NCI-H1092 (cell line): ENCODE results near the gene PHPT1.
"Not testable (repeated sequence)": the region's sequence is repeated elsewhere in the genome, so short reads cannot be mapped to it uniquely, and the experiment has no call there.

Experiments
- DNase-seq: peaks from one replicate; lab custom pipeline; 2025; lab: John Stamatoyannopoulos, UW

The PHPT1 gene

DNA sequence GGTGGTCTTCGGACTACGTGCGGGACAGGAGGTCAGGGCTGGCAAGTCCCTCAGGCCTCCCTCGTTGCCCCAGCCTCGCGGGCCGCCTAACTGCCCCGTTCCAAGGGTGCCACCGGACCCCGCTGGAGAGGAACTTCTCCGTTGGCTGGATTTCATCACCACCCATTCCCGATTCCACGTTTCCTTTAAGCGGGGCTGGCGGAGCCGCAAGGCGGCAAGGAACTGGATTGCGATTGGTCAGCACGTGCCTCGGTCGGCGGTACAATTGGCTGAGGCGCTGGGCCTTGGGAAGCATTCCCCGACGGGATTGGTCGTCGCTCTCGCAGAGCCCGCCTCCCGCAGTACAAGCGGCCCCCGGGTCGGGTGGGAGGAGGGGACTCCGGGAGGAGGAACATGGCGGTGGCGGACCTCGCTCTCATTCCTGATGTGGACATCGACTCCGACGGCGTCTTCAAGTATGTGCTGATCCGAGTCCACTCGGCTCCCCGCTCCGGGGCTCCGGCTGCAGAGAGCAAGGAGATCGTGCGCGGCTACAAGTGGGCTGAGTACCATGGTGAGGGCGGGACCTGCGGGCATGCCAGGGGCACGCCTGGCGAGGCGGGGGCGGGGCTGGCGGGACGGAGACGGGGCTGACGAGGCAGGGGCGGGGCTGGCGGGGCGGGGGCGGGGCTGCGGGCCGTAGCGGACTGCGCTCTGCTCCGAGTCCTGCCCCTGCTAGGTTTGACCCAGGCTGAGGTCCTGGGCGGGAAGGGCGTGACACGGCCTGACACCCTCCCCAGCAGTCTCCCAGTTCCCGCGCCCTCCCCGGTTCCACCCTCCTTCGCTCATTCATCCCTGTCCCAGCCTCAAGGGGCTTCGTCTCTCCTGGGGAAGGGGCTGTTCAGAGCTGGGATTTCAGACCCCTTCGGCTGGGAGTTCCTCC is at the start of gene PHPT1:
TSS of gene PHPT1 (plus strand) at position 372 of the 922 bp plus-strand sequence. CDS start at position 394, 22 bp downstream.
- DNase-seq: peak; percentile 99

DNA sequence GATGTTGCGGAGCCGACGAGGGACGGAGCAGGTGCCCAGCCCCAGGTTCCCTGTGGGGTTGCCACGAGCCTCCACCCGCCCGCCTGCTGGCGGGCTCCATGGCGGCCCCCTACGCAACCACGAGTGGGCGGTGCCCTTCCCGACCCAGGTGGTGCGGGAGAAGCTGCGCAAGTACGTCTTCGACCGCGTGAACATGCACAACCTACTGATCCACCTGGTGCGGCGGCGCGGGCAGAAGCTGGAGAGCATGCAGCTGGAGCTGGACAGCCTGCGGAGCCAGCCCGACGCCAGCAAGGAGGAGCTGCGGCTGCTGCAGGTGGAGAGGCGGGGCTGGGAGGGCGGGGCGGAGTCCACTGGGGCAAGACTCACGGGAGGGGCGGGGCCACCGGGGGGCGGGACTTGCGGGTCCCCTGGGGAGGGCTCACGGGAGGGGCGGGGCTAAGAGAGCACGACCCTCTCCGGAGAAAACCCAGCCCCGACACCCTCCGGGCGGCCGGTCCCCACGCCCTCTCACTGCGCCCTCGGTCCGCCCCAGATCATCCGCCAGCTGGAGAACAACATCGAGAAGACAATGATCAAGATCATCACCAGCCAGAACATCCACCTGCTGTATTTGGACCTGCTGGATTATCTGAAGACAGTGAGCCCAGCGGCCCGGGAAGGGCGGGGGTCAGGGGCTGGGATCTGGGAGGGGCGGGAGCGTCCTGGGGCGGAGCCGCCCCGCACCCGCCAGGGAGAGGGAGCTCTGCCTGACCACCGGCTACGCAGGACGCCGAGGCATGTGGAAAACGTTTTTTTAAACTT is 49.2 kb upstream of the PHPT1 start:
- DNase-seq: peak; percentile 84

DNA sequence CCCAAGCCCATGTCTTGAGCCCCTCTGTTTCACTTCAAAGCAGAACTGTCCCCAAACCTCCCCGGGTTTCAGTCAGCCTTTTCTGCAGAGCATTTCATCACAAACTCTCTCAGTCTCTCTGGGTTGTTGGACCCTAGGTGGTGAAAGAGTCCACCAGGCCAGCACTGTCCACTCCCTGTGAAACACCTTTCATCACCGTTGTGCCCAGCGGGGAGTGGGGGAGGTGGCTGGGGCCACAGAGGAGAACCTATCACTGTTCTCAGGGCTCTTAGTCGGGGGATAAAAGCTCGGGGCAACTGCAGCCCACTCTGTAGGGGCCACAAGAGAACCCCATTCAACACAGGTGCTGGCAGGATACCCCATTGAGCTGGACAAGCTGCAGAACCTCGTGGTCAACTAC is 46.9 kb upstream of the PHPT1 start:
- DNase-seq: no peak

GRCh38 chr9:136803009-136803550 is 46.1 kb upstream of the PHPT1 start:
- not testable (repeated sequence) for DNase-seq

GRCh38 chr9:136803551-136804508 is 45.4 kb upstream of the PHPT1 start:
- DNase-seq: no peak

GRCh38 chr9:136804509-136805206 is 44.6 kb upstream of the PHPT1 start:
- DNase-seq: no peak

DNA sequence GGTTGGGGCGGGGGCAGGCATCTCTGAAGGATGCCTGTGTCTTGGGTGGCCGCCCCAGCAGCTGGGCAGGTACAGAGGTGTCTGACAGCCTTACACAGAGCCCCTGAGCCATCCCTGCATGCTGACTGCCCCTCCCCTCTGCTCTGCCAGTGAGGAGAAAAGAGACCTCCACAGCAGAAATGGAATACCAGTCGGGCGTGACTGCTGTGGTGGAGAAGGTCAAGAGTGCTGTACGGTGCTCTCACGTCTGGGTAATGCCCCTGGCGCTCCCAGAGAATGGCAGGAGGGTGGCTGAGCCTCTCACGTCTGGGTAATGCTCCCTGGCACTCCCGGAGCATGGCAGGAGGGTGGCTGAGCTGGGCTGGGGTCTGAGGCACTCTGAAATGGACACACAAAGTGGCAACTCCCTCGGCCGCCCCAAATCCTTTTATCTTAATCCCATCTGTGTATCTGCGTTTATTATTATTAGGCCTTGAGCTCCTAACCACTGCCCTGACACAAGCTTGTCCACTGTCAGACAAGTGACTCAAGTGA is 43.9 kb upstream of the PHPT1 start:
- DNase-seq: no peak

DNA sequence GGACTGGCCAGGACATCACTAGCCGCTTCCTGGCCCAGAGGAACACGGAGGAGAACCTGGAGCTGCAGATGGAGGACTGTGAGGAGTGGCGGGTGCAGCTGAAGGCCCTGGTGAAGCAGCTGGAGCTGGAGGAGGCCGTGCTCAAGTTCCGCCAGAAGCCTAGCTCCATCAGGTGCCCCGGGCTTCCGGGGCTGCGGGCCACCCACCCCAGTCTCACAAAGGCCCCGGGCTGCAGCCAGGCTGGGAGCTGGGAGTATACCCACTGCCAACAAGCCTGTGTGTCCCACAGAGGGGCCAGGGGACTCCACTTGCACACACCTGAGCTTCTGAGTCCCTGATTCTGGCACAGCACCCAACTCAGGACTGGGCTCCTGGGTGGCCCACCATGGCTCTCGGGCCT is 43.1 kb upstream of the PHPT1 start:
- DNase-seq: no peak

- DNase-seq: no peak
These were observed 42.5 kb upstream of the PHPT1 start for GRCh38 chr9:136806631-136807201.

GRCh38 chr9:136807281-136808074 is 41.7 kb upstream of the PHPT1 start, which contains the start of gene RABL6:
Gene RABL6 (plus strand): TSS chr9:136807948. CDS start chr9:136808197, 249 bp downstream.
- peak; percentile 66 for DNase-seq

GRCh38 chr9:136808075-136808805 is 41.0 kb upstream of the PHPT1 start:
- no peak for DNase-seq

DNA sequence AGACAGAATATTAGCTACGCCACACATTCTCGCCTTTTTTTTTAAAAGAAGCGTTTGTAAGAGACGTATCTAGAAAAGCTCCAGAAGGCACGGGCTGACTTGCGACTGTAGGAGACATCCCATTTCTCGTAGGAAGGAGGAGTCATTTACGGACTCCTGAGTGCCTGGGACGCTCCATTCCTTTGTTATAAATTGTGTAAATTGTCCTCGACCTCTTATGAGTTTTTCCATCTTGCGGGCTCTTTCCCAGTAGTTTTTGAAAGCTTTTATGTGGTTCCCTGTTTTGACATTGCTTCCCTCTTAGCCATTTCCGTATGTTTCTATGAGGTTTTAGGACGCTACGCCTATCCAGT is 40.4 kb upstream of the PHPT1 start:
- no peak for DNase-seq

DNA sequence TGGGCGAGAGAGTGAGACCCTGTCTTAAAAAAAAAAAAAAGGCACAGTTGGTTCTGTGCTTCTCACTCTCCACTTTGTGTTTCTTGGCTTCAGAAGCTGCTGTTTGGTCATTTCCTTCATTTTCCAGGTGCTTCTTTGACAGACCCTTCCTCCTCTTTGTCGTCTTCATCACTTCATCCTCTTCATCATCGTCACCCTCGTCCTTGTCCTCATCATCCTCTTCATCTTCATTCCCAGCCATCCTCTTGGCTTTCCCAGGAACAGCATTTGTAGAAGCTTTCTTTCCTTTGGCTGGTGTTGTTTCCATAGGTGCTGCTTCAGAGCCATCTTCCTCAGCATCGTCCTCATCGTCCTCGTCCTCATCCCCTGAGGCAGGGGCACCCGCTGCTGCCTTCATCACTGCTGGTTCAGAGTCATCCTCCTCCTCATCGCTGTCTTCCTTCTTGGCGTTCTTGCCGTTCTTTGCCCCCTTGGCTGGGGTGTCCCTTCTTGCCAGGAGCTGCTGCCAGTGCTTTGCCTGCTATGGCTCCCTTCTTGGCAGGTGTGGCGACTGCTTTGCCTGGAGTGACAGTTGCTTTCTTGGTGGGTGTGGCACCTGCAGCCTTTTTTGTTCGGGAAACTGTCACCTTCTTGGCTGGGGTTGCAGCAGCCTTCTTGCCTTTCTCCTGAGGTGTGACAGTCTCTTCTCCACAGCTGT is 34.3 kb upstream of the PHPT1 start:
- no peak for DNase-seq

DNA sequence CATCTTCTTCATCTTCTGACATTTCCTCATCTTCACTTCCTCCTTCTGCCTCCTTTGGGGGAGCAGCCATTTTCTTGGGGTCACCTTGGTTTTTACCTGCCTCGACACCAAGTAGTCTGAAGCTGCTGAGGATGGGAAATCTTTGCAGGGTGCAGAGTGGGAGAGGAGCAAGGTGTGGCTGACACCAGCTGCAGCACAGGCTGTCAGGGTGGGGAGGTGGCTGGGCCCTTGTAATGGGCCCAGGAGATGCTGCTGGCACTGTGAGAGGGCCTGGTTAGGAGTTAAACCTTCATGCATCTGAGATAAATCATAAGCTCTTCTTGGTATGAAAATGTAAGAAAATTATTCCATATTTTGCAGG is 33.8 kb upstream of the PHPT1 start:
- DNase-seq: no peak

DNA sequence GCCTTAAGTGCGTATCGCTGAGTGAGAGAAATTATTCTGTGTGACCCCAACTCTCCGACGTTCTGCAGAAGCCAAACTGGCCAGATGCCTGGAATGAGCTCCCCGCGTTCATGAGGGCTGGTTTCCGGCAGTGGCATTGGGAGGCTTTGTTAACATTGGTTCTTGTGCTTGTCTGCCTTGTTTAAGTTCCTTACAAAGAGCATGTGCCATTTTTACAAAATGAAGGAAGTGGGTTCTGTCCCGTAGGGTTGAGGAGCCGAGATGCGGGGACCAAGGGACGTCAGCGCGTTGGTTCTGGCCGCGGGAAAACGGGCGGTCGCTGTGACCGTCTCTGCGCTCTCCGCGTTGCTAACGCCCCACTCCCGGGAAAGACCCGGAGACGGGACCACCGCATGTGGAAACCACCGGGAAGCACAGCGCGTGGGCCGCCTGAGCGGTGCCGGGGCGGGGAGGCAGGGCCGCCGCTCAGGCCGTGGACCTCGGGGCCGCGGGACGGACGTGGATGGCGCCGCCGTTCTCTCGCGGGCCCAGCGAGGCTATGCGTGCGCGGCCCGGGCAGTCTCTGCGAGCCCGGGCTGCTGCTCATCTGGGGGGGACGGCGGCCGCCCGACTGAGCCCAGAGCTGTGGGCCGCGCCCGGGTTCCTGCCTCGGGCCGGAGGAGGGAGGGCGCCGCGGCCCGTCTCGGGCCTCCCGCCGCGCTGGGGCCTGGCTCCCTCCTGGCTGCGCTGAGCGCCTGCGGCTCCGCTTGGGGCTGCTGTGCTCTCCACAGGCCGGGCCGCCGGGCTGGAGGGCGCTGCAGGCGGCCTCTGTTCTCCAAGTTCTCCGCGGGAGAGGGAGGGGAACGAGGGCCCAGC is 28.0 kb upstream of the PHPT1 start:
- no peak for DNase-seq

GRCh38 chr9:136821826-136822544 is 27.2 kb upstream of the PHPT1 start:
- no peak for DNase-seq
